Left lung (tissue), 10 donors: Measurements from ENCODE around the gene ANXA1. TPM values are rescaled to one million over a fixed set of nuclear protein-coding genes. Genes with fewer than 3 reads are reported as not detected.
A peak's percentile ranks its signal among the peaks of the same experiment; 100 is the strongest.

Experiments used
- ATAC-seq: fragments of 200-7000 bp; cut with Tn5 transposase; one replicate; pipeline ENCODE4 v1.9.1; 2020; ENCODE audit warnings: moderate library complexity
- DNase-seq, 4 donors: peaks; one replicate each; pipeline ENCODE4 v3.0.0-alpha.2; 2013 to 2020
- H3K27ac ChIP-seq, 2 donors: fragments of 200-600 bp; sonication (generic) in 1 of 2; one replicate each; pipeline versions ENCODE4 v1.5.0 to v1.8.0; 2020 to 2021
- H3K27me3 ChIP-seq, 2 donors: fragments of 200-600 bp; sonication (generic) in 1 of 2; one replicate each; pipeline versions ENCODE4 v1.5.0 to v1.8.0; 2020 to 2021
- H3K36me3 ChIP-seq, 2 donors: fragments of 200-600 bp; sonication (generic) in 1 of 2; one replicate each; pipeline versions ENCODE4 v1.5.0 to v1.8.0; 2020 to 2021
- H3K4me1 ChIP-seq, 2 donors: fragments of 200-600 bp; one replicate each; pipeline ENCODE4 v1.8.0; 2021
- H3K4me3 ChIP-seq, 2 donors: fragments of 200-600 bp; sonication (generic) in 1 of 2; one replicate each; pipeline versions ENCODE4 v1.5.0 to v1.8.0; 2020 to 2021; ENCODE audit warnings: mild to moderate bottlenecking in 1 of 2
- H3K9me3 ChIP-seq, 2 donors: fragments of 200-600 bp; sonication (generic) in 1 of 2; one replicate each; pipeline versions ENCODE4 v1.5.0 to v1.8.0; 2020 to 2021
- CTCF ChIP-seq, 2 donors: fragments of 200-600 bp; sonication (generic) in 1 of 2; IDR thresholded peaks; one replicate each; pipeline versions ENCODE4 v1.5.0 to v1.8.0; 2021; ENCODE audit warnings: antibody characterized with exemption in 2 of 2
- intact Hi-C, 2 donors: fragments of 100-400 bp; cut with DNase I; formaldehyde crosslinking; loops; one replicate each; pipeline versions ENCODE4 v1.11.2 to v1.14.2; 2022
- polyA plus RNA-seq, 6 donors: library from polyadenylated mRNA; unstranded; fragments of 120-200 nt; gene quantifications; one replicate each; pipeline ENCODE4 v1.2.1, GENCODE V29; 2013; ENCODE audit not compliant: insufficient read length in 6 of 6
- total RNA-seq, 2 donors: library from RNA; stranded (reverse); fragmentation: NEBNext Ultra II Directional; extraction: Animal tissue kit (Norgen Biotek cat#: 25700); gene quantifications; one replicate each; pipeline ENCODE4 v1.2.1, GENCODE V29; 2021
- donor health status: DM: no; HTN: yes; CAD: no.
- donor health status: DM: no; HTN: no; CAD: no.

The ANXA1 gene
- total and polyA plus RNA-seq, 8 donors: 63.2 to 563 (median 96.0) TPM

GRCh38 chr9:73131461-73131860, 20.2 kb upstream of the ANXA1 start:
- H3K4me3 ChIP-seq: peak overlapping the region in 1 of 2 donors; percentile 38
- ATAC-seq: no peak

GRCh38 chr9:73132034-73132776, 19.5 kb upstream of the ANXA1 start:
- DNase-seq (peak; percentile 80 to 92 (median 83)), ATAC-seq (peak; percentile 94)
- intact Hi-C loops: no loop called here
- Histone ChIP-seq H3K4me1 (peaks cover 9 to 25% of the 10 kb centered on the region in 2 donors), H3K27me3 (no peaks in the 10 kb centered on the region), H3K27ac (peak overlapping the region; percentile 93 to 97), H3K4me3 (peak overlapping the region; percentile 34 to 38), H3K9me3 (no peaks in the 10 kb centered on the region), H3K36me3 (no peaks in the 10 kb centered on the region)
- TF ChIP-seq CTCF (IDR thresholded peaks at IDR 0.05): no peak

More at GRCh38 chr9:73131461-73131860, 20.2 kb upstream of the ANXA1 start:
- Histone ChIP-seq H3K27ac (peak overlapping the region; percentile 93 to 97), H3K4me1 (peaks cover 9 to 25% of the 10 kb centered on the region in 2 donors), H3K36me3 (no peaks in the 10 kb centered on the region), H3K27me3 (no peaks in the 10 kb centered on the region), H3K9me3 (no peaks in the 10 kb centered on the region)
- DNase-seq: no peak
- intact Hi-C loops: no loop called here
- no peak for TF ChIP-seq CTCF (IDR thresholded peaks at IDR 0.05)

- H3K4me1 ChIP-seq: peaks cover 9 to 34% of the 10 kb centered on the region in 2 donors
- ATAC-seq: no peak
- intact Hi-C loops: no loop called here
- H3K27ac ChIP-seq: peak overlapping the region; percentile 93 to 97
- H3K27me3 ChIP-seq: no peaks in the 10 kb centered on the region
- H3K36me3 ChIP-seq: no peaks in the 10 kb centered on the region
- no peak for DNase-seq
- no peak for TF ChIP-seq CTCF (IDR thresholded peaks at IDR 0.05)
- peak overlapping the region in 1 of 2 donors; percentile 38 for H3K4me3 ChIP-seq
- H3K9me3 ChIP-seq: no peaks in the 10 kb centered on the region
Measured at GRCh38 chr9:73133022-73133651, 18.5 kb upstream of the ANXA1 start.

GRCh38 chr9:73133921-73134407, 17.7 kb upstream of the ANXA1 start:
- peak in 1 of 4 donors; percentile 18 for DNase-seq
- Histone ChIP-seq H3K27me3 (no peaks in the 10 kb centered on the region), H3K4me1 (peaks cover 9 to 41% of the 10 kb centered on the region in 2 donors), H3K4me3 (no peak overlapping the region), H3K27ac (no peak overlapping the region), H3K9me3 (no peaks in the 10 kb centered on the region), H3K36me3 (no peaks in the 10 kb centered on the region)
- no peak for TF ChIP-seq CTCF (IDR thresholded peaks at IDR 0.05)
- no peak for ATAC-seq
- intact Hi-C loops: no loop called here

- Histone ChIP-seq H3K27me3 (no peaks in the 10 kb centered on the region), H3K4me1 (peaks cover 9 to 37% of the 10 kb centered on the region in 2 donors), H3K27ac (no peak overlapping the region), H3K36me3 (no peaks in the 10 kb centered on the region), H3K4me3 (no peak overlapping the region), H3K9me3 (no peaks in the 10 kb centered on the region)
- ATAC-seq (no peak), DNase-seq (no peak)
- intact Hi-C loops: no loop called here
- TF ChIP-seq CTCF (IDR thresholded peaks at IDR 0.05): no peak
Measured at GRCh38 chr9:73135394-73135793, 16.3 kb upstream of the ANXA1 start.
